ENCODE results near the gene EXOC4. TPM values are rescaled to one million over a fixed set of nuclear protein-coding genes. Genes with fewer than 3 reads are reported as not detected.

Gene EXOC4
- total and polyA plus RNA-seq, 2 of the 13 experiments (the other 11 are each of a cell fraction or from before 2014, with no cell fraction given), result 22.5 to 39.0 TPM

GRCh38 chr7:133484086-133484485 lies 231.2 kb downstream of the EXOC4 start:
- H3K9ac ChIP-seq (ENCODE audit: insufficient read depth, low read depth, low read length), result no peak overlapping the region
- no peaks in the 10 kb centered on the region for H4K20me1 ChIP-seq (ENCODE audit: insufficient read depth, low read length)
- H3K36me3 ChIP-seq (replicated peaks in 1 of 2; ENCODE audit: control insufficient read depth in 1 of 2, insufficient read depth in 2 of 2, low read length in 2 of 2), result peaks cover 1 to 8% of the 10 kb centered on the region in 2 experiments; a peak in 1 of 5 replicates
- POLR2A ChIA-PET, result no interaction called here
- ATAC-seq (no peak), FAIRE-seq (no peak), DNase-seq (ENCODE audit: low spot score) (no peak)
- TF ChIP-seq ZNF34 (CRISPR knock-in tag; IDR thresholded peaks at IDR 0.05; ENCODE audit: borderline replicate concordance) (no peak), ETV5 (CRISPR knock-in tag; IDR thresholded peaks at IDR 0.05; ENCODE audit: borderline replicate concordance) (no peak), CAMTA2 (CRISPR knock-in tag; IDR thresholded peaks at IDR 0.05; ENCODE audit: borderline replicate concordance) (no peak), ZKSCAN8 (CRISPR knock-in tag; IDR thresholded peaks at IDR 0.05; ENCODE audit: borderline replicate concordance) (no peak)
- WGBS (ENCODE audit: low lambda C conversion rate), result 95% methylated on average over 2 of the region's 2 CpGs
- no peak overlapping the region for H2AFZ ChIP-seq (ENCODE audit: low read length)
- no peak overlapping the region for H3K4me2 ChIP-seq (ENCODE audit: low read depth, low read length)
- no TSS peak for BruUV-seq (replicated peaks)
- intact Hi-C loops (cut with micrococcal nuclease; ENCODE audit: unreplicated experiment) (no loop called here), in situ Hi-C loops (cut with HindIII; ENCODE audit: extremely low pct_ligation_motif_present, low pct_unique_long_range_greater_than_20kb) (no loop called here)
- no peaks in the 10 kb centered on the region for H3K9me3 ChIP-seq (ENCODE audit: low read length)
- no peaks in the 10 kb centered on the region for H3K79me2 ChIP-seq (ENCODE audit: insufficient read depth, low read length)
- CTCF ChIA-PET (ENCODE audit: low intra/inter-chr PET ratio, low total read pairs), result no interaction called here
- no peaks in the 10 kb centered on the region for H3K27me3 ChIP-seq (ENCODE audit: control insufficient read depth in 1 of 2, insufficient read depth in 2 of 2, low read length in 2 of 2)
- H3K4me3 ChIP-seq (replicated peaks in 1 of 3; ENCODE audit: insufficient read depth in 1 of 3, low read depth in 2 of 3, low read length in 3 of 3), result no peak overlapping the region
- no peak overlapping the region for H3K27ac ChIP-seq (ENCODE audit: extremely low read length, insufficient read depth, low read length)
- H3K4me1 ChIP-seq (ENCODE audit: insufficient read depth, low read length), result no peaks in the 10 kb centered on the region

DNA sequence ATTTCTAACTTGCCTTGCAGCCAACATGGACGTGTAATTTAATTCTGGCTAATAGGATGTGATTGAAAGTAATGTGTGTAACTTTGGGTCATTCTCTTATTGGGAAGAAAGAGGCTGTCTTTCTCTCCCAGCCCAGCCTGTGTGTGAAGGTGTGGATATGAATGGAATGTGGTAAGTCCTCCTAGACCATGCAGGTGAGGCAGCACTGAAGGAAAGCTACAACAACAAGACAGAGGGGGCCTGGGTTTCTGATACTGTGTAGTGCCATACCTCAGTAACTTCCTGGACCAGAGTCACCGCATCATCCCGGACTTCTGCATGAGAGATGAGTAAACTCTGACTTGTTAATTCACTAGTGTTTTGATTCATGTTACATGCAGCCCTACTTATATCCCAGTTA lies 237.0 kb downstream of the EXOC4 start:
- ATAC-seq (no peak), FAIRE-seq (no peak), DNase-seq (ENCODE audit: low spot score) (no peak)
- H3K9me3 ChIP-seq (ENCODE audit: low read length), result no peaks in the 10 kb centered on the region
- ChIA-PET POLR2A (no interaction called here), CTCF (ENCODE audit: low intra/inter-chr PET ratio, low total read pairs) (no interaction called here)
- intact Hi-C loops (cut with micrococcal nuclease; ENCODE audit: unreplicated experiment) (no loop called here), in situ Hi-C loops (cut with HindIII; ENCODE audit: extremely low pct_ligation_motif_present, low pct_unique_long_range_greater_than_20kb) (no loop called here)
- 100% methylated on average over 3 of the region's 3 CpGs for WGBS (ENCODE audit: low lambda C conversion rate)
- H3K4me1 ChIP-seq (ENCODE audit: insufficient read depth, low read length), result no peaks in the 10 kb centered on the region
- H3K79me2 ChIP-seq (ENCODE audit: insufficient read depth, low read length), result no peaks in the 10 kb centered on the region
- BruUV-seq (replicated peaks), result no TSS peak
- TF ChIP-seq MTF1 (CRISPR knock-in tag; IDR thresholded peaks at IDR 0.05), result no peak
- H4K20me1 ChIP-seq (ENCODE audit: insufficient read depth, low read length), result no peaks in the 10 kb centered on the region
- no peaks in the 10 kb centered on the region for H3K27me3 ChIP-seq (ENCODE audit: control insufficient read depth in 1 of 2, insufficient read depth in 2 of 2, low read length in 2 of 2)
- 0 out of 5 replicates have a peak, but pooled peaks cover 0 to 1% of the 10 kb centered on the region in 2 experiments for H3K36me3 ChIP-seq (replicated peaks in 1 of 2; ENCODE audit: control insufficient read depth in 1 of 2, insufficient read depth in 2 of 2, low read length in 2 of 2)
- H3K27ac ChIP-seq (ENCODE audit: extremely low read length, insufficient read depth, low read length), result no peak overlapping the region
- no peak overlapping the region for H3K4me2 ChIP-seq (ENCODE audit: low read depth, low read length)
- H3K9ac ChIP-seq (ENCODE audit: insufficient read depth, low read depth, low read length), result no peak overlapping the region
- H2AFZ ChIP-seq (ENCODE audit: low read length), result no peak overlapping the region
- no peak overlapping the region for H3K4me3 ChIP-seq (replicated peaks in 1 of 3; ENCODE audit: insufficient read depth in 1 of 3, low read depth in 2 of 3, low read length in 3 of 3)

Measured in HepG2 (cell line).